Measurements from ENCODE around the gene YPEL4.

The YPEL4 gene

GRCh38 chr11:57638811-57639320, 10.8 kb downstream of the YPEL4 start:
- TF ChIP-seq CTCF (IDR thresholded peaks at IDR 0.05): no peak
- H3K27ac ChIP-seq: peak overlapping the region; percentile 44 to 94
- DNase-seq (ENCODE audit: low spot score): no peak
- H3K4me3 ChIP-seq: peak overlapping the region; percentile 97

GRCh38 chr11:57638005-57638781, 11.5 kb downstream of the YPEL4 start:
- peak overlapping the region; percentile 97 for H3K4me3 ChIP-seq
- no peak for TF ChIP-seq CTCF (IDR thresholded peaks at IDR 0.05)
- no peak for DNase-seq (ENCODE audit: low spot score)
- H3K27ac ChIP-seq: peak overlapping the region; percentile 44 to 94

DNA sequence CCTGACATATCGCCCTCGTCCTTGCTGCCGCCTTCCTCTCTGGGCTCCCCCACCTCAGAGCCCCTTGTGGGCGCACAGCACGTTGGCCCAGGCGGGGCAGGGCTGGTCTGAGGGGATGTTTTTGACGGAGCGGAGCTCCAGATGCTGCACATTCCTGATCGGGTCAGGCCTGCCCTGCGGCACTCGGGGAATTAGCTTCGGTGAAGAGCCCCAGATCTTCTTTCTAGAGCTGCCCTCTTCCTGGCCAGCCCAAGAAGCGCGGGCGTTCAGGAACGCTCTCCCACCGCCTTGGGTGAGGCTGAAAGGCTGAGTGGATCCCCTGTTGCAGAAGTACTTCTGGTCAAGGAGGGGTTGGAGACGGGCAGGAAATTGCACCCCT, 12.1 kb downstream of the YPEL4 start:
- Histone ChIP-seq H3K27ac (peak overlapping the region in 1 of 2 donors; percentile 94), H3K4me3 (peak overlapping the region; percentile 97)
- no peak for TF ChIP-seq CTCF (IDR thresholded peaks at IDR 0.05)
- no peak for DNase-seq (ENCODE audit: low spot score)

DNA sequence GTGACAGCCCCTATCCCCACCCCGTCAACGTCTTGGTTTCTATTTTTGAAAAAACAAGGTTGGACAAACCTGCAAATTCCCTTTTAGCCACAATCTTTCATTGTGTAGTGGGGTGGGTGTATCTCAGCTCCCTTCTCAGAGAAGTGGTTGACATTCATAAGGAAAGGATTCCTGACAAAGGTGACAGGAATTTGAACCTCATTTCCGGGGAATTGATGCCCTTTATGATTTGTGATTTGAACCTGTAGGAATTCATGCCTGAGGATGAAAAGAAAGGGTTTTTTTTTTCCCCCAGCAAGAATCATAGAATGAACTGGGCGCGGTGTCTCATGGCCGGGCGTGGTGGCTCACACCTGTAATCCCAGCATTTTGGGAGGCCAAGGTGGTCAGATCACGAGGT, 14.5 kb downstream of the YPEL4 start:
- no peak for TF ChIP-seq CTCF (IDR thresholded peaks at IDR 0.05)
- no peak for DNase-seq (ENCODE audit: low spot score)
- no peak overlapping the region for H3K4me3 ChIP-seq
- H3K27ac ChIP-seq: no peak overlapping the region

DNA sequence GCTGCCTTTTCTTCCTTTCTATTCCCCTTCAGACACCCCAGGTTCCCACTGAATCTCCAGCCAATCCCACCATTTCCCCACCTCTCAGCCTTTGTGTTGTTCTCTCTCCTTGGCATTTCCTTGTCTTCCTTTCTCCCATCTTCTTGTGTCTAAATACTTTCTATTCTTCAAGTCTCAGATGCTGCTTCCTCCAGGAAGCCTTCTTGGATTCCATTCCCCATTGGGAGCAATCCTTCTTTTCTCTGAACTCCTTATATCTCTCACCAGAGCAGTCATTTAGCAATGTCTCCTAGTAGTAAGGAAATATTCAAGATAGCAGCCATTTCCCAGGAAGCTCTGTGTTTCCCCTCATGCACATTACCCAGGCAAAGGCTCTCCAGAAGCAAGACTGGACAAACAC, 15.4 kb downstream of the YPEL4 start:
- Histone ChIP-seq H3K27ac (no peak overlapping the region), H3K4me3 (no peak overlapping the region)
- DNase-seq (ENCODE audit: low spot score): no peak
- TF ChIP-seq CTCF (IDR thresholded peaks at IDR 0.05): no peak

GRCh38 chr11:57633394-57634070, 16.2 kb downstream of the YPEL4 start:
- no peak overlapping the region for H3K27ac ChIP-seq
- H3K4me3 ChIP-seq: no peak overlapping the region
- DNase-seq (ENCODE audit: low spot score): no peak
- no peak for TF ChIP-seq CTCF (IDR thresholded peaks at IDR 0.05)
